HG03342 (cell line): ENCODE data around the gene ANAPC2.

Experiments
- ATAC-seq: cut with Tn5 transposase; IDR thresholded peaks from one replicate; pipeline ENCODE4 v1.9.1; 2021; ENCODE audit warnings: mild to moderate bottlenecking, moderate library complexity; ENCODE audit not compliant: unreplicated experiment

The ANAPC2 gene

DNA sequence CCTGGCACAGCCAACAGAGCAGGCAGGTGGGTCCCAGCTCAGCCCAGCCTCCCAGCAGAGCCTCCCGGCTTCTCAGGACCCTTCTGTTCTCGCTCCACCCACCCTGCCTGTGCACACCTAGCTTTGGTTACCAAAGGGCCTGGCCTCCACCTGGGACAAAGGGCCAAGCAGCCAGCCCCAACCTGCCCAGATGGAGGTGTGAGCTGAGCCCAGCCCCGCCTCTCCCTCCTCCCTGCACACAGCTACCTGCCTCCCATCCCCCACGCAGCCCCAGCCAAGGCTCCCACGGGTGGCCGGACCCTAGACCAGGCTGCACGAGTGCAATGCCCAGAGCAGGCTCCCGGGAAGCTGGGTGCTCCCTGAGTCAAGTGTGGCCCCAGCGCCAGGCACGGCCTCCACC is 6.5 kb upstream of the ANAPC2 start:
- ATAC-seq, result no peak

DNA sequence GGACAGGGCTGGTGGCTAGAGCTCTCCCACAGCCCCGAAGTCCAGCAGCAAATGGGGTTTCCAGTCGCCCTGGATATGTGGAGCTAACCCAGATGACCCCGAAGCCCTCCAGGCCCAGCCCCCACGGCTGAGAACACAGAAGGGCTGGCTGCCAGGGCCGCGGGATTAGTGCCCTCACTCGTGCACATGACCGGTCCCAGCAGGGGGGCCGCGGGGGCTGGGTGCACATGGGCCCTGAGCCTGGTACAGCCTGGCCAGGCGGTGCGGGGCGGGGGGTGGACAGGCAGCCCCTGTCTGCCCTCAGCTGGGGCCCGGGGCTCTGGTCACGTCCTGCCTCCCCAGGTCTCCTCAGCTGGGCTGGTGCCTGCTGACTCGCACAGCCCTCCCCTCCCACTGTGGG is 6.0 kb upstream of the ANAPC2 start:
- no peak for ATAC-seq

DNA sequence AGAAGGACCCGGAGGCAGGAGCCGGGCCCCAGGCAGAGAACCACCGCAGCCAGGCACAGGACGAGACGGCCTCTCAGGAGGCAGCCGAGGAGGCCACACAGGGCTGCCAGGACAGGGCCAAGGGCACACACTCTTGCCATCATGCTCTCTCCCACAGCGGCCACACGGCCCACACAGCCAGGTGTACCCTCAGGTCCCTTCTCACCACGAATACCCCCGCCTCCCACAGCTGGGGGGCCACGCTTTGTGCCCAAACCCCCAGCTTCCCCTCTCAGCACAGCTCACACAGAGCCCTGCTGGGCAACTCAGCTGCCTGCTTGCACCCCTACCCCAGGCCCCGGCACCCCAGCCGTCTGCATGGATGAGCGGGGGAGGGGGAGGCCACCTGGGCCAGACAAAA is 5.4 kb upstream of the ANAPC2 start:
- ATAC-seq, result no peak

DNA sequence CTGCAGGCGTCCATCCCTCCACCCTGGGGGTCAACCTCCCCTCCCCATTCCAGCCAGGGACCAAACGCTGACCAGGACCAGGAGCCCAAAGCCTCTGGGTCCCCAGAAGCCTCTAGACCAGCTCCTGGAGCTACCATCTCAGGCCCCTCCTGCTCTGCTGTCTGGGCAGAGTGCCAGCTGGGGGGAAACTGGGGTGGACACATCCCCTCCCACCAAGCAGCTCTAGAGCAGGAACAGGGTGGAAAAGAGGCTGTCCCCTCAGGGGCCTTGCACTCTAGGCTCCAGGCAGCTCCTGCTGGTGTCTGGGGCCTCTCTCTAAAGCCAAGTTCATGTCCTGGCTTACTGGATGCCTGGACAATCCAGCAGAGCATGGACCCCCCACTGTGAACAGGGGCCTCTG is 4.5 kb upstream of the ANAPC2 start:
- no peak for ATAC-seq

DNA sequence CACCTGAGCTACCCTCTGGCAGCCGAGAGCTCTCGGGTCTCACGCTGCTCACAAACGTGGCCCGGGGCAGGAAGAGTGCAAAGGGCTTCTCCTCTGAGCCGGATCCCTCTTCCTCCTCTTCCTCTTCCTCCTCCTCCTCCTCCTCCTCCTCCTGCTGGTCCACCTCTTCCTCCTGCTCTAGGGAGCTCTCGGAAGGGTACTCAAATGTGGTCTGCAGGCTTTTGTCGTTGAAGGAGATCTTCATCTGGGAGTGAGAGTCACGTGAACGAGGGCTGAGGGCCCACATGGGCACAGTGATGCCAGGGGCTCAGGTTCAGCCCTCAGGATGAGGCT is 4.1 kb upstream of the ANAPC2 start:
- no peak for ATAC-seq

DNA sequence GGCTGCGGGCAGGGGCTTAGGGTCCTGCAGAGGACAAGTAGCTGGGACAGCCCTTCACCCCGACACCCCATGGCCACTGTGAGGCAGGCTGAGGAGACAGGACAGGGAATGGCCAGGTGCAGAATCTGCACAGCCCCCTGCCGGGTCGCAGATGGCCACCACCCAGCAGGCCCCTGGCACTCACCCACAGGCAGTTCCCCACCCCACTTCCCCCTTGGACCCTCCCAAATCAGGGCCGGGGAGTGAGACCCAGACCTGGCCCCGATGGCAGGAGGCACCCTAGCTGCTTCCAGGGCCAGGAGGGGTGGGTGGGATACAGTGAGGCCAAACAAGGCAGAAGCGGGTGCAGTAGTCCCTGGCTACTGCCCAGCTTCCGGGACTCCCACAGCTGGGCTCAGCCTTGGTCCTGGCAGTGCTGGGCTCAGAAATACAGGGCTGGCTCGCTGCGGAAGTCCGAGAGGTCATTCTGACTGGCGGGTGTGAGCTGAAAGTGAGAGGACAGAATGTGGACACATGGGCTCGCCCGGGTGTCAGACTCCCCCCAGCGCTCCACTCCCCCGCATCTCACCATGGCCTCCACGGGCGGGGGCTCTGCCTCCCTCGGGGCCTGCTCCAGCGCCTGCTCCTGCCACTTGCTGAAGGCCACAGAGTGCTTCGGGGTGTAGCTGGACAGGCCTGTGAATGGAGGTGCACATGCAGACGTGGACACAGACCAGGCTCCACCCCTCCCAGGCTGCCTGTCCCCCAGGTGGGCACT is 3.5 kb upstream of the ANAPC2 start:
- no peak for ATAC-seq

DNA sequence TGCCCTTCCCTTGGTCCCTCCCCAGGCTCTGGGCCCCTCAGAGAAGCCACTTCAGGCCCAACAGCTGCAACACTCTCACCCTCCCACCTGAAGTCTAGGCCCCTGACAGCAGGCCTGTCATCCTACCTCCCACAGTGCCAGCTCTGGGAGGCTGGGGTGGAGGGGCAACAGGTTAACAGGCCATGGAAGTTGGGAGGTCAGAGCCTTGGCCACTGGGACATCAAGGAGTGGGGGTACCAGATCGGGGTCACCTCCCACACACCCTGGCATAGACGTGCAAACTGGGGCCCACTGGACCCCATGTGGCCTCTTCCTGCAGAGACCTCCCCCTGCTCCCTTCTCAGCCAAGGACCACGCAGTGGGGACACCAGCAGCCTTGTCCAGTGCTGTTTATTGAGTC is 2.9 kb upstream of the ANAPC2 start:
- ATAC-seq, result no peak

DNA sequence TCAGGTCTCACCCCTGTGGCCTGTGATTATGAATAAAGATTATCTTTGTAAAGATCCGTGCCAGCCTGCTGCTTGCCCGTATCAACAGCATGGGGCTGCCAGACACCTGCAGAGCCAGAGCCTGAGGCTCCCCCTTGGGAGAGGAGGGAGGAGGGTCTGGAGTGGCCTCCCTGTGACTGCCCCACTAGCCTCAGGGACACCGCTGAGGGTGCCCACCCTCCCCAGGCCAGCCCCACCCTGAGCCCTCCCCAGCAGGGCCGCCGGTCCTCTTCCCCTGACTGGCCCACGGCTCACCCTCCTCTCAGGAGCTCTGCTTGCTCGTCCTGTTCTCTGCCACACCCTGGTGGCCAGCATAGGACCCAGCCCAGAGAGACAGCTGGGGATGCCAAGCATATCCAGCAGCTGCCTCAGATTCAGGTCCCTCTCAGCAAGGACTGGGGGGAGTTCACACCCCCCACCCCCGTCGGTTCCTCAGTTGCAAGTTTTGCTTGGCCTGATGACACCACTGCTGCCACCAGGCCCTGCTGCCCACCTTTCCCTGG is 2.0 kb upstream of the ANAPC2 start:
- ATAC-seq, result no peak

DNA sequence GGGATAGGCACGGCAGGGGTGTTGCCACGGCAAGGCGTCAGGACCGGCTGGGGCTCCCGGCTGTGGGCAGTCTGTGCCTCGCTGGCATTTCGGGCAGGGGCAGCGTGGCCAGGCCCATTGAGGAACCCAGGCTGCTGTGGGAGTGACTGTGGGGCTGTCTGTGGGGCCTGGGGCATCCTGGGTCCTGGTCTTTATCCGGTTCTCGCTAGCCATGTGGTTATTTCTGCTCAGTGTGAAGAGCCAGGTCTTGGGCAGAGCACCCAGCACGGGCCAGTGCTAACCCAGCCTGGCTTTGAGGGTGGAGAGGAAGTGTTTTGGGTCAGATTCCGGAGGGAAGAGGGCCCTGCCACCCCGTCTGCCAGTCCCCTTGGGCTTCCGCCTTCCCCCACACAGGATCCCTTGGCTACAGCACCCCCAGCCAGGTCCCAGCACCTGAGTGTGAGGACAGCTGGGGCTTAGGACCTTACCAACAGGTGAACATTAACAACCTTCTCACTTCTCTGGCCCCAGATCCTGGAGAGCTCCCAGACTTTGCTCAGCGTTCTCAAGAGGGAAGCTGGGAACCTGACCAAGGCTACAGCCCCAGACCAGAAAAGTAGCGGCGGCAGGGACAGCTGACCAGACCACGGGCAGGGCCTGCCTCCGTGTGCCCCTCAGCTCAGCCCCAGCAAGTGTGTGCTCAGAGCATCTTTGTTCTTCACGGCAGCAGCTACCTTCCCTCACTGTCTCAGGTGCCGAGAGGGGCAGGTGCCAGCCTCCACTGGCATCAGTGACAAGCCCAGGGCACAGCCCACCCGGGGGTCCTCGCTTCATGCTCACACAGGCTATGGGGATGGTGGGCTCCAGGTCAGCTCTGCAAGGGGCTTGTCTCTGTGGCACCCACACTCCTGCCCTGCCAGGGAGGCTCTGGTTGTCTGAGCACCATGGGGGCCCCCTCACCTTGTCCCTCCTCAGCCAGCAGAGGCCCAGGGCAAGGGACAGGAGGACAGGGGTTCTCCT is 1.2 kb upstream of the ANAPC2 start:
- ATAC-seq, result no peak

DNA sequence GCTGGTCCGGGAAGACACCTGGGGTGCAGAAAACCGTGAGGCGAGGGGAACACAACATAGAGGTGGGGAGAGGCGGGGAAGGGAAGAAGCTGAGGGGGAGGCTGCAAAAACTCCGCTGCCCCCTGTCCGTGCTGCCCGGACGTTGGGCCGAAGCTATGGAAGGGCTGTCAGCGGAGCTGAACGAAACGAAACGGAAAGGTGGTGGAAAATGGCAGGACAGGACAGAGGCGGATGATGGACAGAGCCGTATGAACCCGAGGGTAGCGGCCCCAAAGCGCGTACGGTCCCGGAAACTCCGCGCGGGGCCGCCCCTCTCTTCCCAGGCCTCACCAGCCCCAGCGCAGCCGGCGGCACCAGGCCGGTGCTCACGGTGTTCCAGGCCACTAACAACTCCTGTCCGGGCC is 272 bp downstream of the ANAPC2 start:
- no peak for ATAC-seq

DNA sequence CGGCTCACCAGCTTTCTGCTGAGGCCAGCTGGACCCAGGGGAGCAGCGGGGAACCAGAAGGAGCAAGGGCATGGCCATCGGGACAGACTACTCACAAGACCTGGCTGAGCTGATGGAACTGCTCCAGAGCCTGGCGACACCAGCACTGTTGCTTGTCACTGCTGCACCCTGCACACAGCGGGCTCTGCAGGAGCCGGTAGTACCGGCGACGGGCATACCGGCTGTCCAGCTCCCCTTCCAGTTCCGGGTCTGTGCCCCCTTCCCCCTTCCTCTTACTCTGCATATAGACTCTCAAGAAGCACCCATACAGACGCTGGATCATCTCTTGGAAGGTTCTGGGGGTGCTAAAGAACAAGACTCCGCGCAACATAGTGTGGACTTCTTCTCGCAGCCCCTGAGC is 974 bp downstream of the ANAPC2 start:
- ATAC-seq, result no peak

DNA sequence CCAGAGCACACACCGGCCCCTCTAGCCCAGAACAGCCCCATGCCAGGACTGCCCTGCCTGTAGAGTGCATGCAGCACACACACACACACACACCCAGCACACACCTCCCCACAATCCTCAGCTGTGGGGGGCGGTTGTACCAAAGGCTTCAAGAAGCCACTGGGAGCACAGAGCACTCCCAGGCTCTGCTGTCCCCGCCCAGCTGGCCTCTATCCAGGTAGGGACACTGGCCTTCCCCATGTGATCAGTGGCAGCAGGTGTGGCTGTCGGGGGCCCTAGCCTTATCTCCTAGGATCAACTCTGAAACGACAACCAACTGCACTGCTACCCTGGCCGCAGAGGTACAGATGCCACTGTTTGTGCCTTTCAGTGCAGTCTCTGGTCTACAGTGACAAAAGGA is 2.0 kb downstream of the ANAPC2 start:
- ATAC-seq, result no peak

DNA sequence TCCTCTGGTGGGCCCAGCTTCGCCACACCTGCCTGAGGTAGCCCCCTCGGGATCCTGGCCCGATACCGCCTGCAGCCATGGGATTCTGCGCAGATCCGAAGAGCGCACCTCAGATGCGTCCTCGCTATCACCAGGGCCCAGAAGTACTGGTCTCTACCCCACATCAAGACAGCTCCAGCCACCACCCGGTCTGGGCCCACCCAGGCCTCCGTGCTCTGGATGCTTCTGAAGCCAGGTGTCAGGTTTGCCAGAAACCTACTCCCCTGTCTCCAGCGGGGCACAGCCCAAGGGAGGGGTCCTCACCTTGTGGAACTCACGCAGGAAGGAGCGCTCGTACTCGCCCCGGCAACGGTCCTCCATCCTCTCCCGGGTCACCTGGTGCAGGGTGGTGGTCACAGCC is 2.4 kb downstream of the ANAPC2 start:
- ATAC-seq, result no peak

DNA sequence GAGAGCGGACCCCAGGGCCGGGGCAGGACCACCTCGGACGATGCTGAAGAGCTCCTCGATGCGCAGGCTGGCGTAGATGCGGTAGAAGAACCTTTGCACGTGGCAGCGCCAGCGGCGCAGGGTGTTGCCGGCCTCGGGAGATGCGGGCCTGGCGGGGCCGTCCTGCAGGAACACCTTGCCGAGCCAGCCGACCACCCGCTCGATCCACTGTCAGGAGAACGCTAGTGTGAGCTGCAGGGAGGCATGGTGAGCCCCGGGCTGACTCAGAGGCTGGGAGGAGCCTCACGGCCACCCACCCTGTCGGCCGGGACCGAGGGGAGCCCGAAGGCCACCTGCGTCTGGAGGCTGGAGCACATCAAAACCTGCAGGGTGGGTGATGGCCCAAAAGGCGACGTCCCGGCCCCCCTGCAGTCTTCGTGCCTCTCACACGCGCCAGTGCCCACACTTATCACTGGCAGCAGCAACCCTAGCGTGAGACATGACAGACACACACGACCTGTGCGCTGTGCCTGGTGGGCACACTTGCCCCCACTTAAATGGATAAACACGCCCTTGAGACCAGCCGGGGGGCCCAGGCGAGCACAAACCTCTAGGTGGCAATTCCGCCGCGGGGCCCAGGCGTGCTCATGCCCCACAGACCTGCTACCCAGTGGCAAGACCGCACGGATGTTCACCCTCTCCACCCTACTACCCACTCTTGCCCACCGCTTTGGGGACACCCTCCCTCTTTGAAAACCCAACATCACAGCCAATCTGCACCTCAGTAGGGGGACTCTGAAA is 3.3 kb downstream of the ANAPC2 start:
- no peak for ATAC-seq

DNA sequence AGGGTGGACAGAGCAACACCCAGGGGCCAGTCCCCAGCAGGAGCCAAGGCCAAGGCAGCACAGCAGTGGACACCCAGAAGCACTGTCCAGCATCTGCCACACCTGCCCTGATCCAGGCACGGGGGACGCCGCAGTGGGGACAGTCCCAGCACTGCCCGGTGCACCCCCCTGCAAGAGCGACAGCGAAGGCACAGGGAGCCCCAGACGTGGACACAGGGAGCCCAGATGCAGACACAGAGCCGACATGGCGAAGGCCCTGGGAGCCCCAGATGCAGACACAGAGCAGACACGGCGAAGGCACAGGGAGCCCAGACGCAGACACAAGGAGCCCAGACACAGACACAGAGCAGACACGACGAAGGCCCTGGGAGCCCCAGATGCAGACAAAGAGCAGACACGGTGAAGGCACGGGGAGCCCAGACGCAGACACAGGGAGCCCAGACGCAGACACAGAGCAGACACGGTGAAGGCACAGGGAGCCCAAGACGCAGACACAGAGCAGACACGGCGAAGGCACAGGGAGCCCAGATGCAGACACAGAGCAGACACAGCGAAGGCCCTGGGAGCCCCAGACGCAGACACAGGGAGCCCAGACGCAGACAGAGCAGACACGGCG is 4.3 kb downstream of the ANAPC2 start:
- no peak for ATAC-seq

DNA sequence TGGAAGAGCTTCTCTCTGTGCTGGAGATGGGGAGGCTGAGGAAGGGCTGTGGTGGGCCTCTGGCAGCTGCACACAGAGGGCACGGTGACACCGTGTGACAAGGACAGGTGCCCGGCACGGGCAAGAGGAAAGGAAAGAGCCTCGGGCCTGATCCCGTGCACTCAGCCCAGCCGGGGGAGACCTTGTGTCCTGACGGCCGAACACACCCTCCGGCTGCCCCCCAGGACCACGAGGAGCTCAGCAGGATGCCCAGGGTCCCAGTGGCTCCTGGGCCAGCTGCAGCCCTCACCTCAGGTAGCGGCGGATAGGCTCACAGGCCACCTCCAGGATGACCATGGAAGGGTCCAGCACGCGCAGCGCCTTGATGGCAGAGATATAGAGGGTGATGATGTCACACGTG is 5.5 kb downstream of the ANAPC2 start:
- ATAC-seq, result no peak

DNA sequence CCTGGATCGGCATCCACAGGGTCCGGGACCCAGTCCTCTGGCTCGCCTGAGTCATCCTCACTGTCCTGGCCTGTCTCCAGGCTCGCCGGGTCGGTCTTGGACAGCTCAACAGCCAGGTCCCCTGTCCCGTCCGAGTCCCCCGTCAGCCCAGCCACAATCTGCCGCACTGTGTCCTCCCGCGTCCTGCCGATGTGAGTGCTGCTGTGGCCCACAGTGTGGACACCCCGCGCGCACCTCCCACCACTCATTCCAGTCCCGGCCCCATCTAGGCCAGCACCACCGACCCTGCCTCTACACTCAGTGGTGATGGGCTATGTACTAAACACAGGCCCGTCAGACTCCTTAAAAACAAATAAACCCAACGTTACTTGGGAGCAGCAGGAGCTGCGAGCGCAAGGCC is 6.7 kb downstream of the ANAPC2 start:
- no peak for ATAC-seq

DNA sequence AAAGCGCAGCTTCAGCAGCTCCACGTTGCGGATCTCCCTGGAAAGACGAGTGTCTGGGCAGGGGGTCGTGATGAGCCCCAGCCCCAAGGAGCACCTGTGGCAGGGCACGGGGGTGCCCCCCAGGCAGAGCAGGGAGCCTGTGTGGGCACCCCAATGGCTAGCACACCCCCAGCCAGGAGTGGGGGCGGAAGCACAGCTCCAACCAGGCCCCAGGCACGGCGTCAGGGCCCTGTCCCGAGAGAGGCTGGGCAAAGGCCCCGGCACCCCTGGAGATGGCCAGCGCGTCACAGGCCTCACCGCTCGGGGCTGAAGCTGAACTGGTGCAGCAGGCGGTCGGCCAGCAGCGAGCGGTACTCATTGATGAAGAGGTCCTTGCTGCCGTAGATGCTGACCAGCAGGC is 7.9 kb downstream of the ANAPC2 start:
- no peak for ATAC-seq

DNA sequence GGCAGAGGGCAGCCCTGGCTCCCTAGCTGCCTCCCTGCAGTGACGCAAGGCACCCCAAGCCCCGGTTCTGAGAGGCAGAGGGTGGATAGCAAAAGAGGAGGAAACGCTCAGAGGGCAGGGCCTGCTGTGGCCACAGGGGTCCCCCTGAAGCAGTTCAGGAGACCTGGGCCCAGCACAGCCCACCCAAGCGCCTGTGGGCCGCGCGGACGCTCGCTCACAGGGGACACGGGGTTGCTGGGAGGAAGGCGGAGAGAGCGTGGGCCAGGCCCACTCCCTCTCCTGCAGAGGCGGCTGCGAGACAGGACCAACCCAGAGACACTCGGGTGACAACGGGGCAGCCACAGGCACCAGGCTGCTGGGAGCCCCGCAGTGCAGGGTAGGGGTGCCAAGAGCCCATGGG is 8.6 kb downstream of the ANAPC2 start:
- ATAC-seq, result no peak

DNA sequence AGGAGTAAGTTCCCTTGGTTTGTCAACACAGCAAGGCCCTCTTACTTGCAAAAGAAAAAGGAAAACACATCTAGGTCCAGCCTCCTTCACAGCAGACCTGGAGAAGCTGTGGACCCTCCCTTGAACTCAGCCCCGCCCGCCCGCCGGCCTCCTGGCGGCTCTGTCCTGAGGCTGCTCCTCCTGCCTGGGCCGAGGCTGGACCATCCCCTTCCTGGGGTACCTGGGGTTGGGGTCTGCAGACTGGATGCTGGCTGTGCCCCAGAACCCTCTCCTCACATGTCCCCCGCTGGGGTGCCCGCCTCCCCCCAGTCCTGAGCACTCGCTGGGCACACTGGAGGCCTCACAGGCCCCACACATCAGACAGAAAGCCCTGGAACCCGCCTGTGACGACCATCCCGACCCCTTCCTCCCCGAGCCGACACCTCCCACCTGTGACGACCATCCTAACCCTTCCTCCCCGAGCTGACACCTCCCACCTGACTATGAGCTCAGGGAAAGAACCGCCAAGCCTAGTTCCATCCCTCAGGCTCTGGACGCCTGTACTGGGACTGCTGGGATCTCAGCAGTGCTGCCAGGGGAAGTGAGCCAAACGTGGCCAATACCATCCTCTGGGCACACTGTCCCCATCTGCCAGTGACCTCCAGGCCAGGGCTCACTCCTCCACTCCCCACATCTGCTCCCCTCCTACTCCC is 9.3 kb downstream of the ANAPC2 start:
- no peak for ATAC-seq
